H1 (cell line): Measurements from ENCODE around the gene TP73. TPM values are rescaled to one million over a fixed set of nuclear protein-coding genes. Genes with fewer than 3 reads are reported as not detected.

Experiments
- CTBP2 ChIP-seq: IDR thresholded peaks from 2 replicates; pipeline ENCODE4 v1.7.0; 2011; ENCODE audit warnings: borderline replicate concordance, mild to moderate bottlenecking, moderate library complexity, mixed read lengths, low read length; ENCODE audit not compliant: insufficient read depth, insufficient read length
- CTCF ChIP-seq, 3 experiments: IDR thresholded peaks; 1 replicate in 2 of 3; 2 replicates in 1 of 3; pipeline versions ENCODE4 v1.5.1 to v1.6.1; 2011; ENCODE audit warnings: low read length in 3 of 3, mild to moderate bottlenecking in 3 of 3, inconsistent platforms in 2 of 3, low read depth in 1 of 3, moderate library complexity in 1 of 3; ENCODE audit not compliant: insufficient read depth in 1 of 3; ENCODE audit errors: control extremely low read depth in 1 of 3
- TAF7 ChIP-seq: optimal IDR thresholded peaks from 2 replicates; pipeline ENCODE3; 2011; ENCODE audit warnings: low read depth, mild to moderate bottlenecking, inconsistent platforms, low read length, moderate library complexity, borderline replicate concordance
- polyA plus RNA-seq, 7 experiments: library from polyadenylated mRNA; depleted of rRNA in 3 of 7; stranded (reverse) in 5 of 7; unstranded in 2 of 7; fragments of >200 nt in 5 of 7; fragments of 200-250 nt in 2 of 7; gene quantifications; 1 replicate in 5 of 7; 2 replicates in 1 of 7; 4 replicates in 1 of 7; pipeline versions ENCODE4 v1.2.1 to v1.2.3, GENCODE V29; 2011 to 2013; ENCODE audit warnings: missing spikeins in 2 of 7, mixed read lengths in 2 of 7
- total RNA-seq: library from RNA; stranded (reverse); fragmentation: NEBNext Ultra II Directional; extraction: Animal tissue kit (Norgen Biotek cat#: 25700); gene quantifications from 2 replicates; pipeline ENCODE4 v1.2.1, GENCODE V29; 2021

TP73 gene
- total and polyA plus RNA-seq, 2 of the 8 experiments (the other 6 are each of a cell fraction or from before 2014, with no cell fraction given) = 2.6 to 3.1 TPM

DNA sequence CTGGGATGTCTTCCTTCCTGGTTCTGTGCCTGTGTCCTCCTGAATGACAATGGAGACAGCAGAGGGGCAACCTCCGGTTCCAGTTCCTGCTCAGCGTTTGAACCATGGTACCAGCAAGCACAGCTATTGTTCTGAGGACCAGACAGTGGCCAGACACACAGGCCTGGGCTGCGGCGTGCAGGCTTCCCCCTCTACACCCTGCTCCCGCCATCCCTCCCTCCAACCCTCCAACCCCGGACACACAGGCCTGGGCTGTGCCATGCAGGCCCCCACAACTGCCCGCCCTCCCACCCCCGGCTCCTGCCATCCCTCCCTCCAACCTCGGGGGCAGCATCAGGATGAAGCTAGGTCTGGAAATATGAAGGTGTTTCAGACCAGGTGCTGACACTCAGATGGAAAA, 35.5 kb upstream of the TP73 start (continued):
- TF ChIP-seq CTCF (IDR thresholded peaks at IDR 0.05; ENCODE audit: control extremely low read depth in 1 of 3, insufficient read depth in 1 of 3, low read depth in 1 of 3, low read length in 3 of 3) (no peak), TAF7 (no peak), CTBP2 (no peak)
